HL-60/S4 (cell line): Measurements from ENCODE around the gene EIF2S1.
"Not testable (repeated sequence)": the region's sequence is repeated elsewhere in the genome, so short reads cannot be mapped to it uniquely, and the experiment has no call there.

Experiments
- in situ Hi-C: fragments of 300-500 bp; cut with MboI; formaldehyde crosslinking; loops from 2 replicates; pipeline ENCODE4 v1.14.3; 2022; ENCODE audit warnings: low sequenced_read_pairs

Gene EIF2S1

DNA sequence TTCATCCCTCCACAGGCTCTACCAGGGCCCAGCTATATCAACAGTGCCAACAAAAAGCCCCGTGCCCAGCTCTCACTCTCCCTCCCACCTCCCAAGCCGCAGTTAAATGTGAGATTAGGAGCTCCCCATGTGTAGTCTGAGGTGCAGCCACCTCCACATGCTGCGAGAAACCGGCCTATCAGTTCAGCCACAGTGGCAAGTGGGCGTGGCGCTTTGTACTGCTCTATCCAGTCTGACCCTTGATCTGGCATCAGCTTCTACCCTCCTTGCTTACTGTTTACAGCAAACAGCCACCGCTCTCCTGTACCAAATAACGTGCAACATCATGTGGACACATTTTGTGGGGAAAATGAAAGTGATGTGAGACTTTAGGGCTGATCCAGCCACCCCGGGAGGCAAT lies 50.2 kb downstream of the EIF2S1 start:
- in situ Hi-C loops = no loop called here

DNA sequence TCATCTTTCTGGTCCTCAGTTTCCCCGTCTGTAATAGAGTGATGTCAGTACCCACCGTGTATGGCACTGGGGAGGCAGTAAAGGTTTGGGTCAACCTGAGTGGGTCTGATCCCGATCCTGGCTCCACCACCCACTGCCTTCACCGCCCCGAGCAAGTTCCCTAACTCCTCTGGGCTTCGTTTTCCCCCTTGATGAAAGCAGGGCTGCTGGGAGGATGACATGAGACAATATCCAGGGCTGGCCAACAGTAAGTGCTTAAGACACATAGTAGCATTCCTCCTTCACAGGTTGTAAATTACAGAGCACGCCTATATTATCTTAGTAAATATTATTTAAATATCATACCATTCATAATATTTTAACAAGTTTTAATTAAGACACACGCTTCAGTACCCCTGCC lies 51.2 kb downstream of the EIF2S1 start:
- in situ Hi-C loops = no loop called here

GRCh38 chr14:67411820-67412421 lies 51.8 kb downstream of the EIF2S1 start, which contains the start of gene PLEK2:
TSS of gene PLEK2 (minus strand) at chr14:67412165. CDS start at chr14:67412059, 106 bp downstream.
- in situ Hi-C loops = no loop called here

DNA sequence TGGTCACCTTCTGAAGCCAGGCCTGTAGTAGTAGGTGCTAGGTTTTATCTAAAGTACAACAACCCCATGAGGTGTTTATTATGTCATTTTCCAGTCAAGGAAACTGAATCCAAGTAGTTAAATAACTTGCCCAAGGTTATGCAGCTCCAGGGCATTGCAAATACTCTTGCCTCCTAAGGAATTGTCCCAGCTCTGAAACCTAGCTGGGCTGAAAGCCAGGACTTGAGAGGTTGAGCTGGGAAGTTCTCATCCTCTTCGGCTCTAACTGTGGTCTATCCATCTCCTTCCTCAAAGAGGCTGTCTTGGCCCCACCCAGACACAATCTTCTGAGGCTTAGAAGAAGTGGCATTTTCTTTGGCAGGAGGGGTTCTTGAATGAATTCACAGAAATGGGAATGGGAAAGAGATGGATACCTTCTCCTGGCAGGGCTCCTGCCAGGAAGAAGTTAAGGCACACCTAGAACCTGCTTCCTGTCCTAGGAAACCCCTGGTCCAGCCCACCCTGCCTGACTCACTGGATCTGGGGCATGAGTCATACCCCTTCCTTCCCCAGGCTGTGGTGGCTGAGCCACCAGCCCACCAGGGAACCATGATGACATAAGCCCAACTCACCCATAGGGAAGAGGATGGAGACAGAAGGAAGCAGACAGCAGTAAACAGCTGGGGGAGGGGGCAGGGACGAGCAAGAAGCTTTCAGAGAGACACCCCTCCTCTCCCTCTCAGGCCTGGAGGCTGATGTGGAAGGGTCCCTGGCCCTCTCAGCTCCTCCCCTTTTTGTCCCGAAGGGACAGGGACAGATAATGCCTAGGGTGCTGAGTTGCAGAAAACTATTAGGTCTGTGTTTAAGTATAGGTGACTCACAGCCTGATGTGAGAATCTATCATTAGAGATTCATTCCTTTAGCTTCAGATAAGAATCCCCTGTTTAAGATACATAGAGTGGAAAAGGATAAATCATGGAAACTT lies 54.0 kb downstream of the EIF2S1 start:
- in situ Hi-C loops = no loop called here

GRCh38 chr14:67415610-67416009 lies 55.5 kb downstream of the EIF2S1 start:
- in situ Hi-C loops = not testable (repeated sequence)

- in situ Hi-C loops = no loop called here
Measured at GRCh38 chr14:67416085-67416484, 56.0 kb downstream of the EIF2S1 start.

GRCh38 chr14:67416810-67417209 lies 56.7 kb downstream of the EIF2S1 start:
- in situ Hi-C loops = no loop called here

- in situ Hi-C loops = no loop called here
Measured at GRCh38 chr14:67417633-67418032, 57.5 kb downstream of the EIF2S1 start.

GRCh38 chr14:67418401-67419191 lies 58.5 kb downstream of the EIF2S1 start:
- in situ Hi-C loops = no loop called here

- in situ Hi-C loops = no loop called here
Measured at GRCh38 chr14:67420102-67420739, 60.1 kb downstream of the EIF2S1 start.

- in situ Hi-C loops = no loop called here
Measured at GRCh38 chr14:67421356-67422224, 61.5 kb downstream of the EIF2S1 start.

DNA sequence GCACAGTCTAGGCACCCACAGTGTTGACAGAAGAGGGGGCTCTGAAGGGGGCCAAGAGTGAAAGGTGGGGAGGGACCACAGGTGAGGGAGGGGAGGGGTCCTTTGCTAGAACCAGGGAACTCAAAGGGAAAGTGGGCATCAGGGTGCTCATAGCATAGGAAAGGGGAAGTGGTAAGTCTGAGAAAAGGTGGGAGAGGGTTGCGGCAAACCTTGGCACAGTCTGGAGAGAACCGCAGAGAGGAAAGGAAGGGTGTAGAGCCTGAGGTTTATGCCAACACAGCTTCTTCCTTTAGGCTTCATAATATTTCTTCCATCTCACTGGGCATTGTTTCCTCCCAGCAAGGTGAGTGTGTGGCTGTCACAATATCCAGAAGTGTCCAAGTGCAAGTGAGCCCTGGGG lies 63.3 kb downstream of the EIF2S1 start:
- in situ Hi-C loops = no loop called here

- in situ Hi-C loops = no loop called here
Measured at GRCh38 chr14:67424539-67424938, 64.4 kb downstream of the EIF2S1 start.

DNA sequence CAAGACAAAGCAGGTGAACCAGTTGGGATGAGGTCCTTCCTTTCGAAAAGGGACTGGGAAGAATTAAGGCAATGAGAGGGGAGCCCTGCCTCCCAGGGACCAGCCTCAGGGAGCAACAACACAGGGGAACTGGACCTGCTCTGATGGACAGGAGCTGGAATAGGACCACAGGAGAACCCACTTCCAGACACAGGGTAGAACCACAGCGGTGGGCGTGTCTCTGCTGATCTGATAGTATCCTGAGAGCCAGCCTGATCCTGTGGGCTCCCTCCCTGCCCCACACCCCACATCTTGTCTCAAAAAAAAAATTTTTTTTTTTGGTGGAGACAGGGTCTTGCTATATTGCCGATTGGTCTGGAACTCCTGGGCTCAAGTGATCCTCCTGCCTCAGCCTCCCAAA lies 65.5 kb downstream of the EIF2S1 start:
- in situ Hi-C loops = no loop called here

GRCh38 chr14:67426161-67426560 lies 66.0 kb downstream of the EIF2S1 start:
- in situ Hi-C loops = no loop called here

DNA sequence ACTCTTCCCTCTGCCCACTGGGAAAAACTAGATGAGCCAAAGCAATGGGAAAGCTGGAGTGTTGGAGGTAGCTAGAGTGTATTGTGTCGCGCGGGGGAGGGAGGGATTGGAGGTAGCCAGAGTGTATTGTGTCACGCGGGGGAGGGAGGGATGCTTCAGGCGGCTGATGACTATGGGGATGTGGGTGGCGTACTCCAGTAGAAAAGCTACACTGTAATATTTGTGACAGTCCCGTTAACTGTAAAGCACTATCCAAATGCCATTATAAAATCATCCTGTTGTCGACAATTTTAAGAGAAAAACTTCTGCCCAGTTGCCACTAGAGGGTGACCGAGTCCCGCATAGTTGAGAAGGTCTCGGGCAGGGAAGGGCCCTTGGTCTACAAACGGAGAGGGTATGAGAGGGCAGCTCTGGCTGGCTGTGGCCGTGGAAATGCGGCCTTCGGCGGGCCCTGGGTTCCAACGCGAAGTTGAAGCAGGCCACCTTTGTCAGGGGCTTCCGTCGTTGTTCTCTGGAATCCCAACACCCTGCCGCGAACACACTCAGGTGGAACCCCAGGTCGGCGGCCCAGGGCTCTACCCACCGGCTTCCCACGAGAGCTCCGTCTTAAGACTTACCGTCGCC lies 67.0 kb downstream of the EIF2S1 start:
- in situ Hi-C loops = no loop called here

DNA sequence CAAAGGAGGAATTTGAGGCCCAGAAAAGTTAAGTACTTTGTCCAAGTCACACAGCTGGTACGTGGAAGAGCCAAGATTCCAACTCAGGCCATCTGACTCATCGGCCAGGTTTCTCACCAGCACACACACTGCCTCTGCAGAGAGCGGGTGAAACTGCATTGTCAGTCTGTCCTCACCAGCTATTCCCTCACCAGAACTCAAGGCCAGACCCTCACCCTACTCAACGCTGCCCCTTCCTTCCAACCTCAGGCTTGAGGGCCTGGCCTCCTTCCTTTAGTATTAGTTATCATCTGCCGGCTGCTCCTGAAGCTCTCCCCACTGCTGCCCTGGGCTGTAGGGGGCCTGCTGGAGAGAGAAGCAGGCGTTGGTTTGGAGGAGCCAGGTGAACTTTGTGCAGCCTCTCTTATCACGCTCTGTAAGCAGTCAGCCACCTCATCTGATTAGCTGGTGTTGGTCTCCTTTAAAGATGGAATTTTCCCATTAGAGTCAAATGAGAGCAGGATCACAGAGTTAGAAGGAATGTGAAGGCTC lies 68.4 kb downstream of the EIF2S1 start:
- in situ Hi-C loops = no loop called here

DNA sequence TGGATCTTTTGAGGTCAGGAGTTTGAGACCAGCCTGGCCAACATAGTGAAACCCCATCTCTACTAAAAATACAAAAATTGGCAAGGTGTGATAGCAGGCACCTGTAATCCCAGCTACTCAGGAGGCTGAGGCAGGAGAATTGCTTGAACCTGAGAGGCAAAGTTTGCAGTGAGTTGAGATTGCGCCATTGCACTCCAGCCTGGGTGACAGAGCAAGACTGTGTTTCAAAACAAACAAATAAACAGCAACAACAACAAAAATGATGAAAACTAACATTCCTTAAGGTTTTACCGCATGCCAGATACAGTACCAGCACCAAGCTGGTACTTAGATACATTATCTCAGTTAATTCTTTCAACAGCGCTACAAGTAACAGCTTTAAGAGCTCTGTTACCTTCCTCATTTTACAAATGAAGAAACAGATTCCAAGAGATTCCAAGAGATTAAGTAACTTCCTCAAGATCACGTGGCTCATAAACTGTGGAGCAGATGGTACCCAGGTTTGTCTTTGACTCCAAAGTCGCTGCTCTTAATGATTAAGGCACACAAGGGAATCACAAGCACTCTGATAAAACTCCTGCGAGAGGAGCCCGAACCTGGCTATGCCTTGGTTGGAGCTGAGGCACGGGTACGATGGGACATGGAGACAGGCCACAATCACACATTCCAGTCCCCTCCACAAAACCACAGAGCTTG lies 69.5 kb downstream of the EIF2S1 start:
- in situ Hi-C loops = no loop called here
